CD14-positive monocyte (primary cell): ENCODE measurements around the gene KMT2D. TPM values are rescaled to one million over a fixed set of nuclear protein-coding genes. Genes with fewer than 3 reads are reported as not detected.

ENCODE experiments used
- DNase-seq, 3 donors: peaks; one replicate each; pipeline ENCODE4 v3.0.0-alpha.2; 2011 to 2022
- H2AFZ ChIP-seq: 2 replicates; pipeline ENCODE4 v1.6.0; 2012; ENCODE audit warnings: mild to moderate bottlenecking, low read depth, low read length, inconsistent platforms; ENCODE audit not compliant: insufficient read depth, poor library complexity, severe bottlenecking
- H3K27ac ChIP-seq, 2 donors: 1 replicate in 1 of 2; 2 replicates in 1 of 2; pipeline ENCODE4 v1.5.1; 2012 to 2013; ENCODE audit warnings: low read length in 2 of 2, control low read depth in 1 of 2, inconsistent platforms in 1 of 2, low read depth in 1 of 2, mild to moderate bottlenecking in 1 of 2
- H3K27me3 ChIP-seq, 2 donors: one replicate each; pipeline versions ENCODE4 v1.6.0 to v1.6.1; 2011 to 2013; ENCODE audit warnings: low read length in 2 of 2; ENCODE audit not compliant: control insufficient read depth in 2 of 2, insufficient read depth in 2 of 2
- H3K36me3 ChIP-seq, 2 donors: replicated peaks in 1 of 2; 1 replicate in 1 of 2; 2 replicates in 1 of 2; pipeline versions ENCODE4 v1.5.1 to v1.6.1; 2012 to 2013; ENCODE audit warnings: low read length in 2 of 2, control low read depth in 1 of 2, inconsistent platforms in 1 of 2, mild to moderate bottlenecking in 1 of 2; ENCODE audit not compliant: insufficient read depth in 2 of 2, control insufficient read depth in 1 of 2
- H3K4me1 ChIP-seq, 2 donors: 1 replicate in 1 of 2; 2 replicates in 1 of 2; pipeline versions ENCODE4 v1.5.1 to v1.6.1; 2012 to 2013; ENCODE audit warnings: low read length in 2 of 2, control low read depth in 1 of 2, inconsistent platforms in 1 of 2, mild to moderate bottlenecking in 1 of 2, moderate library complexity in 1 of 2; ENCODE audit not compliant: insufficient read depth in 2 of 2, control insufficient read depth in 1 of 2
- H3K4me2 ChIP-seq: replicated peaks from 2 replicates; pipeline ENCODE3; 2012; ENCODE audit warnings: low read length, moderate library complexity, mild to moderate bottlenecking; ENCODE audit not compliant: poor library complexity, severe bottlenecking; ENCODE audit errors: extremely low read depth
- H3K4me3 ChIP-seq, 3 experiments: fragments of 200-600 bp in 1 of 3; sonication (generic) in 1 of 3; replicated peaks in 1 of 3; 1 replicate in 2 of 3; 2 replicates in 1 of 3; pipeline ENCODE4 v1.5.1; 2011 to 2013; ENCODE audit warnings: low read length in 3 of 3, mild to moderate bottlenecking in 3 of 3, control low read depth in 2 of 3, low read depth in 2 of 3, inconsistent platforms in 1 of 3, moderate library complexity in 1 of 3
- H3K79me2 ChIP-seq: 2 replicates; pipeline ENCODE4 v1.6.0; 2012; ENCODE audit warnings: mild to moderate bottlenecking, control low read depth, inconsistent platforms, low read length, moderate library complexity; ENCODE audit not compliant: insufficient read depth
- H3K9ac ChIP-seq: 2 replicates; pipeline ENCODE4 v1.6.0; 2017; ENCODE audit warnings: low read length, mild to moderate bottlenecking; ENCODE audit not compliant: insufficient read depth, poor library complexity, severe bottlenecking
- H3K9me3 ChIP-seq, 2 donors: replicated peaks in 1 of 2; 1 replicate in 1 of 2; 2 replicates in 1 of 2; pipeline versions ENCODE4 v1.5.1 to v1.6.1; 2012 to 2013; ENCODE audit warnings: low read length in 2 of 2, control low read depth in 1 of 2; ENCODE audit not compliant: control insufficient read depth in 1 of 2, insufficient read depth in 1 of 2
- H4K20me1 ChIP-seq: 2 replicates; pipeline ENCODE4 v1.6.0; 2012; ENCODE audit warnings: mild to moderate bottlenecking, low read length, control low read depth, moderate library complexity; ENCODE audit not compliant: insufficient read depth
- H3K27ac Mint-ChIP-seq, 7 donors: one replicate each; pipeline ENCODE4 v1.8.0; 2020; ENCODE audit warnings: mild to moderate bottlenecking in 7 of 7, mixed read lengths in 7 of 7, moderate library complexity in 6 of 7, inconsistent platforms in 2 of 7
- H3K27me3 Mint-ChIP-seq, 3 donors: one replicate each; pipeline ENCODE4 v1.8.0; 2021 to 2022; ENCODE audit warnings: low read depth in 3 of 3, mild to moderate bottlenecking in 3 of 3, mixed read lengths in 3 of 3, moderate library complexity in 3 of 3, inconsistent platforms in 1 of 3
- H3K36me3 Mint-ChIP-seq, 2 donors: one replicate each; pipeline ENCODE4 v1.8.0; 2020; ENCODE audit warnings: mixed read lengths in 2 of 2, inconsistent platforms in 1 of 2, mild to moderate bottlenecking in 1 of 2
- H3K4me1 Mint-ChIP-seq: one replicate; pipeline ENCODE4 v1.8.0; 2020; ENCODE audit warnings: mild to moderate bottlenecking, mixed read lengths
- H3K4me3 Mint-ChIP-seq, 2 donors: one replicate each; pipeline ENCODE4 v1.8.0; 2020; ENCODE audit warnings: mild to moderate bottlenecking in 2 of 2, mixed read lengths in 2 of 2, moderate library complexity in 1 of 2
- H3K9me3 Mint-ChIP-seq, 7 donors: one replicate each; pipeline ENCODE4 v1.8.0; 2020 to 2022; ENCODE audit warnings: mixed read lengths in 7 of 7, mild to moderate bottlenecking in 6 of 7, moderate library complexity in 6 of 7, inconsistent platforms in 2 of 7
- CTCF ChIP-seq: fragments of 200-600 bp; IDR thresholded peaks from one replicate; pipeline ENCODE4 v1.8.0; 2022; ENCODE audit warnings: antibody characterized with exemption, mild to moderate bottlenecking
- WGBS: methylation state at CpG from one replicate; pipeline ENCODE4 v1.1.5; 2013; ENCODE audit warnings: missing lambda C conversion rate; ENCODE audit not compliant: insufficient coverage; 5-methylcytosine and 5-hydroxymethylcytosine counted together
- intact Hi-C, 2 donors: fragments of 100-400 bp; cut with micrococcal nuclease; formaldehyde crosslinking; loops; one replicate each; pipeline versions ENCODE4 v1.15.0 to v1.15.1; 2023
- polyA plus RNA-seq, 3 donors: library from polyadenylated mRNA; depleted of rRNA in 1 of 3; unstranded in 2 of 3; stranded (reverse) in 1 of 3; fragments of 300-500 nt in 2 of 3; fragments of >200 nt in 1 of 3; fragmentation: Illumina TruSeq in 2 of 3; gene quantifications; 1 replicate in 2 of 3; 2 replicates in 1 of 3; pipeline ENCODE4 v1.2.3, GENCODE V29; 2012 to 2021

Gene KMT2D
- polyA plus RNA-seq, 3 donors: 1.2 to 66.9 (median 2.7) TPM

- H2AFZ ChIP-seq: no peak overlapping the region
- Mint-ChIP-seq H3K9me3 (no peaks in the 10 kb centered on the region), H3K4me3 (no peak overlapping the region), H3K4me1 (peaks cover 13% of the 10 kb centered on the region), H3K27ac (peak overlapping the region in 1 of 7 donors; percentile 58), H3K36me3 (peaks cover 78 to 100% of the 10 kb centered on the region in 2 donors), H3K27me3 (peaks cover 0 to 1% (median 0%) of the 10 kb centered on the region in 3 donors)
- peaks cover 99% of the 10 kb centered on the region for H4K20me1 ChIP-seq
- no peak overlapping the region for H3K4me2 ChIP-seq
- no peak overlapping the region for H3K4me3 ChIP-seq
- H3K27me3 ChIP-seq: no peaks in the 10 kb centered on the region
- no peaks in the 10 kb centered on the region for H3K4me1 ChIP-seq
- H3K9ac ChIP-seq: no peak overlapping the region
- peaks cover 88 to 99% of the 10 kb centered on the region in 2 donors for H3K36me3 ChIP-seq
- no peak for TF ChIP-seq CTCF
- 100% methylated on average over 3 of the region's 3 CpGs for WGBS
- intact Hi-C loops: no loop called here
- H3K9me3 ChIP-seq: no peaks in the 10 kb centered on the region
- H3K79me2 ChIP-seq: peaks cover 10% of the 10 kb centered on the region
- peak overlapping the region in 1 of 2 donors; percentile 8 for H3K27ac ChIP-seq
- DNase-seq: no peak
These were observed 27.7 kb downstream of the KMT2D start for GRCh38 chr12:49032679-49033447.

GRCh38 chr12:49032276-49032675 is 28.3 kb downstream of the KMT2D start:
- Histone ChIP-seq H3K9ac (no peak overlapping the region), H4K20me1 (peaks cover 98% of the 10 kb centered on the region), H2AFZ (no peak overlapping the region), H3K4me3 (no peak overlapping the region), H3K79me2 (peaks cover 8% of the 10 kb centered on the region), H3K4me1 (no peaks in the 10 kb centered on the region), H3K36me3 (peaks cover 88 to 99% of the 10 kb centered on the region in 2 donors), H3K4me2 (no peak overlapping the region), H3K27me3 (no peaks in the 10 kb centered on the region), H3K9me3 (no peaks in the 10 kb centered on the region), H3K27ac (peak overlapping the region in 1 of 2 donors; percentile 14)
- H3K36me3 Mint-ChIP-seq: peaks cover 80 to 100% of the 10 kb centered on the region in 2 donors
- DNase-seq: no peak
- peaks cover 14% of the 10 kb centered on the region for H3K4me1 Mint-ChIP-seq
- no peak overlapping the region for H3K4me3 Mint-ChIP-seq
- peaks cover 0 to 1% (median 0%) of the 10 kb centered on the region in 3 donors for H3K27me3 Mint-ChIP-seq
- intact Hi-C loops: no loop called here
- TF ChIP-seq CTCF: no peak
- WGBS: 91% methylated on average over 4 of the region's 4 CpGs
- H3K27ac Mint-ChIP-seq: peak overlapping the region in 1 of 7 donors; percentile 58
- no peaks in the 10 kb centered on the region for H3K9me3 Mint-ChIP-seq
